Measurements from ENCODE around the gene ZFAND2B. TPM values are rescaled to one million over a fixed set of nuclear protein-coding genes. Genes with fewer than 3 reads are reported as not detected.

The ZFAND2B gene
- total RNA-seq, 1 experiment from 2014 or later = 47.5 TPM

DNA sequence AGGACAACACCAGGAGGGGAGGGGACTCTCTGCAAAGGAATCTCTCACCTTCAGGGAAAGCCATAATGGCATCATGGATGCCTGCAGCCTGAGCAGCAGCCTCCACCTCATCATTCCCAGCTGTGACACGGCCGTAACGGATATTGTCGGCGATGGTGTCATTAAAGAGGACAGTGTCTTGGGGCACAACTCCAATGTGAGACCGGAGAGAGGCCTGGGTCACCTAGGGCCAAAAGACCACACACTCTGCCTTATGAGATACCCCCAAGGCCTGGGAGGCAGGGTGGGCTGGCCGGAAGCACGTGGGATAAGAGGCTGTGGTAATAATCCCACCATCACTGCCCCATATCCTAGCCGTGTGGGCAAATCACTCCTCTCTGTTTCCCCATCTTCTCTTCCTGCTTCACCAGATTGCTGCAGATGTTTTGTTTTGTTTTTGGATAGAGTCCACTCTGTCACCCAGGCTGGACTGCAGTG, 4.3 kb downstream of the ZFAND2B start:
- H3K79me2 ChIP-seq (ENCODE audit: low read length) = peaks cover 6% of the 10 kb centered on the region; the same call in 1 of the 2 replicates
- no peak for TF ChIP-seq EZH2phosphoT487 (IDR thresholded peaks at IDR 0.05; ENCODE audit: borderline replicate concordance, low read length)
- TF ChIP-seq, protein P1, sequence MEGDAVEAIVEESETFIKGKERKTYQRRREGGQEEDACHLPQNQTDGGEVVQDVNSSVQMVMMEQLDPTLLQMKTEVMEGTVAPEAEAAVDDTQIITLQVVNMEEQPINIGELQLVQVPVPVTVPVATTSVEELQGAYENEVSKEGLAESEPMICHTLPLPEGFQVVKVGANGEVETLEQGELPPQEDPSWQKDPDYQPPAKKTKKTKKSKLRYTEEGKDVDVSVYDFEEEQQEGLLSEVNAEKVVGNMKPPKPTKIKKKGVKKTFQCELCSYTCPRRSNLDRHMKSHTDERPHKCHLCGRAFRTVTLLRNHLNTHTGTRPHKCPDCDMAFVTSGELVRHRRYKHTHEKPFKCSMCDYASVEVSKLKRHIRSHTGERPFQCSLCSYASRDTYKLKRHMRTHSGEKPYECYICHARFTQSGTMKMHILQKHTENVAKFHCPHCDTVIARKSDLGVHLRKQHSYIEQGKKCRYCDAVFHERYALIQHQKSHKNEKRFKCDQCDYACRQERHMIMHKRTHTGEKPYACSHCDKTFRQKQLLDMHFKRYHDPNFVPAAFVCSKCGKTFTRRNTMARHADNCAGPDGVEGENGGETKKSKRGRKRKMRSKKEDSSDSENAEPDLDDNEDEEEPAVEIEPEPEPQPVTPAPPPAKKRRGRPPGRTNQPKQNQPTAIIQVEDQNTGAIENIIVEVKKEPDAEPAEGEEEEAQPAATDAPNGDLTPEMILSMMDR (conservative IDR thresholded peaks at IDR 0.05; ENCODE audit: low read depth, low read length) = no peak
- TF ChIP-seq EZH2 (IDR thresholded peaks at IDR 0.05; ENCODE audit: low read length, unreplicated experiment) = no peak
- ATAC-seq = no peak
- intact Hi-C loops (cut with micrococcal nuclease) = loop anchor here (1.0 kb wide), 1 partner anchor 51 kb away; the partner anchor contains the start of gene NHEJ1
- H3K27me3 ChIP-seq (ENCODE audit: low read length) = no peaks in the 10 kb centered on the region
- H3K36me3 ChIP-seq (ENCODE audit: low read depth, low read length) = peaks cover 4% of the 10 kb centered on the region
- CTCF ChIA-PET = interaction anchor here (0.6 kb wide), 1 partner anchor 94 kb away, joined by 3 read pairs; no protein-coding TSS in a partner anchor
- H3K4me2 ChIP-seq (ENCODE audit: low read length) = no peak overlapping the region
- no peaks in the 10 kb centered on the region for H3K9me2 ChIP-seq (replicated peaks; ENCODE audit: low read length)
- no peak overlapping the region for H3K27ac ChIP-seq (ENCODE audit: low read length)
- H3K9me3 ChIP-seq (ENCODE audit: low read length) = no peaks in the 10 kb centered on the region
- no peak overlapping the region for H3K4me3 ChIP-seq (ENCODE audit: low read length)
- no peak overlapping the region for H3K9ac ChIP-seq (ENCODE audit: low read length)
- H3F3A ChIP-seq (ENCODE audit: low read length, unreplicated experiment) = no peaks in the 10 kb centered on the region
- DNase-seq = peak; percentile 0
- POLR2A ChIA-PET (ENCODE audit: unreplicated experiment) = no interaction called here
- no TSS peak for BruUV-seq (replicated peaks)
- H3K4me1 ChIP-seq (ENCODE audit: insufficient read depth, low read length) = peaks cover 19% of the 10 kb centered on the region
- no peak overlapping the region for H2AFZ ChIP-seq (ENCODE audit: low read length)
- no peaks in the 10 kb centered on the region for H4K20me1 ChIP-seq (ENCODE audit: low read length)

DNA sequence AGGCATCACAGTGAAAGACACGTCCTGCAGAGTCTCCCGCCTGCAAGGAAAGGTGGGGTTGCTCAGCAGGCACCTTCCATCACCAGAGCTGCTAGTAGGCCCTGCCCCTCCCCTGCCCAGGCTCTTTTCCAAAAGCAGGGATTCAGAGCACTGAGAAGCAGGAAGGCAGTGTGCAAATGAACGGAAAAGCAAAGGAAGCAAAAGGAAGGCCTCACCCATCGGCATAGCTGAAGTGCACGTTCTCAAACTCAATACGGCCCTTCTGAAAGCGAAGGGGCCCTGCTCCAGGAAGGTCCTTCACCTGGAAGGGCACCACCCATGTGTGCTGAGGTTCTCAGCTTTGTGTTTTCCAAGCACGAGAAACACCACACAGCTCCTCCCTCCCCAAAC, 6.4 kb downstream of the ZFAND2B start:
- ATAC-seq (no peak), DNase-seq (no peak)
- H3K9me3 ChIP-seq (ENCODE audit: low read length) = no peaks in the 10 kb centered on the region
- peaks cover 8% of the 10 kb centered on the region; the same call in 1 of the 2 replicates for H3K79me2 ChIP-seq (ENCODE audit: low read length)
- ChIA-PET CTCF (interaction anchor here (0.5 to 0.6 kb wide), 2 partner anchors 88 to 307 kb away, joined by 3 read pairs; no protein-coding TSS in a partner anchor), POLR2A (ENCODE audit: unreplicated experiment) (no interaction called here)
- no peaks in the 10 kb centered on the region for H3K27me3 ChIP-seq (ENCODE audit: low read length)
- intact Hi-C loops (cut with micrococcal nuclease) = no loop called here
- TF ChIP-seq EZH2 (IDR thresholded peaks at IDR 0.05; ENCODE audit: low read length, unreplicated experiment) = no peak
- no peak for TF ChIP-seq EZH2phosphoT487 (IDR thresholded peaks at IDR 0.05; ENCODE audit: borderline replicate concordance, low read length)
- TF ChIP-seq, protein P1 (conservative IDR thresholded peaks at IDR 0.05; ENCODE audit: low read depth, low read length) = no peak
- peaks cover 13% of the 10 kb centered on the region for H3K4me1 ChIP-seq (ENCODE audit: insufficient read depth, low read length)
- no peaks in the 10 kb centered on the region for H3K9me2 ChIP-seq (replicated peaks; ENCODE audit: low read length)
- no peaks in the 10 kb centered on the region for H4K20me1 ChIP-seq (ENCODE audit: low read length)
- H3K4me3 ChIP-seq (ENCODE audit: low read length) = no peak overlapping the region
- H3K36me3 ChIP-seq (ENCODE audit: low read depth, low read length) = peaks cover 4% of the 10 kb centered on the region
- no TSS peak for BruUV-seq (replicated peaks)
- no peak overlapping the region for H3K4me2 ChIP-seq (ENCODE audit: low read length)
- H2AFZ ChIP-seq (ENCODE audit: low read length) = no peak overlapping the region
- H3K27ac ChIP-seq (ENCODE audit: low read length) = no peak overlapping the region
- peaks cover 1% of the 10 kb centered on the region for H3F3A ChIP-seq (ENCODE audit: low read length, unreplicated experiment)
- H3K9ac ChIP-seq (ENCODE audit: low read length) = no peak overlapping the region

DNA sequence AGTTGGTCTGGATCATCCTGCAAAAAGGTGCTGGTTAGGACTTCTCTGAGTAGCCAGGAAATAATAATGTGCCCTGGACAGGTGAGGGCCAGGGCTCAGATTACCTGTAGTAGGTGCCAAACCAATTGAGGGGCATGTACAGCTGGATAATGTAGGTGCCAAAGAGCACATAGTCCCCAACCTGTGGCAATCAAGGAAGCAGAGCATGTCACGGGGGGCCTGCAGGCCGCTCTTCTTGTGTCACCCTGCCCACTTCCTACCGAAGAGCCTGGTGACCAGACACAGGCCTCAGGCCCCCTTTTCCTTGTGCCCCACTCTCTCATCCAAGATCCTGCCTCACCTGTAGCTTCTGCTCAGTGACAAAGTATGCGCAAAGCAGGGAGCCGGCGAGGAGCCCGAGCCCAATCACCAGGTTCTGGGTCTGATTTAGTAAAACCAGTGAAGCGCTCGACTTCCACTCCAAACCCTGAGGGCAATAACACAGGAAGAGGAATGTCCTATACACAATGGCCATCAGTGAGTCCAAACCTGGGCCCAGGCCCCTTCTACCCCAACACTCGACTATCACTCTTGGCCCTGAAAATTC, 7.0 kb downstream of the ZFAND2B start:
- no peak for TF ChIP-seq EZH2 (IDR thresholded peaks at IDR 0.05; ENCODE audit: low read length, unreplicated experiment)
- TF ChIP-seq EZH2phosphoT487 (IDR thresholded peaks at IDR 0.05; ENCODE audit: borderline replicate concordance, low read length) = no peak
- TF ChIP-seq, protein P1 (conservative IDR thresholded peaks at IDR 0.05; ENCODE audit: low read depth, low read length) = no peak
- BruUV-seq (replicated peaks) = no TSS peak
- Histone ChIP-seq H4K20me1 (ENCODE audit: low read length) (no peaks in the 10 kb centered on the region), H3K9me3 (ENCODE audit: low read length) (no peaks in the 10 kb centered on the region), H2AFZ (ENCODE audit: low read length) (no peak overlapping the region), H3K27ac (ENCODE audit: low read length) (no peak overlapping the region), H3F3A (ENCODE audit: low read length, unreplicated experiment) (peaks cover 3% of the 10 kb centered on the region), H3K9me2 (replicated peaks; ENCODE audit: low read length) (no peaks in the 10 kb centered on the region), H3K79me2 (ENCODE audit: low read length) (peaks cover 8% of the 10 kb centered on the region; the same call in 1 of the 2 replicates), H3K9ac (ENCODE audit: low read length) (no peak overlapping the region), H3K4me1 (ENCODE audit: insufficient read depth, low read length) (peaks cover 12% of the 10 kb centered on the region), H3K27me3 (ENCODE audit: low read length) (no peaks in the 10 kb centered on the region), H3K36me3 (ENCODE audit: low read depth, low read length) (peaks cover 4% of the 10 kb centered on the region), H3K4me2 (ENCODE audit: low read length) (no peak overlapping the region), H3K4me3 (ENCODE audit: low read length) (no peak overlapping the region)
- intact Hi-C loops (cut with micrococcal nuclease) = no loop called here
- DNase-seq (no peak), ATAC-seq (no peak)
- POLR2A ChIA-PET (ENCODE audit: unreplicated experiment) = no interaction called here
- CTCF ChIA-PET = interaction anchor here (0.6 kb wide), 1 partner anchor 87 kb away, joined by 3 read pairs; no protein-coding TSS in a partner anchor
